NCI-H128 (cell line): ENCODE results near the gene MORN4.
"Not testable (repeated sequence)": the region's sequence is repeated elsewhere in the genome, so short reads cannot be mapped to it uniquely, and the experiment has no call there.

Experiments
- DNase-seq: peaks from one replicate; lab custom pipeline; 2025; ENCODE audit not compliant: unreplicated experiment; lab: John Stamatoyannopoulos, UW

Gene MORN4

DNA sequence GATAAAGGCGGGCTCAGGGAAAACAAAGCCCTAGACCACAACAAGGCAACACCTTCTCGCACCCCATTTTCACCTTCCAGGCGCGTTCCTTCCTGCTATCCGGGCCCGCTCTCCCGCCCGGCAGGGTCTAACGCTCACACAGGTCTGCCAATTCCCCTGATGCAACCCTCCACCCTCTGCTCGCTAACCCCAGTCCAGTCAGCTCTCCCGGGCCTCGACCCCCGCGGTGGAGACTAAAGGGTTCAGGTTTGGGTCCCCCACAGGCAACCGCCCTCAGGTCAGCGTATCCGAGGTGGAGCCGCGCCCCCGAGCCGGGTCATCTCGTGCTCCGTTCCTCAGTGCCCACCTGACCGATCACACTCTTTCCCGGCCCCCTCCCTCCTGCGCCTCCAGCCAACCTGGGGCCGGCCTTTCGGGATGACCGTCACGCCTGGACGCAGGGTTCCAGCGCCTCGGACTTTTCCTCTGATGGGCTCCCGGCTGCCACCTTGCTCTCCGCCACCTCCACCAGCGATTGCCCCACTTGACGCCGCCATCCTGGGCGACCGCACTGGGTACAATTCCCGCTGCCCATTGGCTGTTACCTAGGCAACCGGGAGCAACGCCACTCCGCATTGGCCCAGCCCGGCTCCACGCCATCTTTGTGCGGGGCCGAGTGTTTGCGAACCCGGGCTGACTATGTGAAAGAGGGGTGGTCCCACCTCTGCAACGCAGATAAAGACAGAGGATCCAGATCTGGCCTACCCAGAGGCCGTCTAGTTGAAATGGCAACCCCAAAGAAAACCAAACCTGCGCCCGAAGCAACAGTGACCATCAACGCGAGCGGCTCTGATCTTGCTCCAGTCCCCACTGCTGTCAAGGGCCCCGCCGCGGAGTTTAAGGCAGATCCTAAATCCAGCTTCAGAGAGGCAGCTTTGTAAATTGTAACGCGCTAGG, at the start of gene MORN4:
MORN4 (minus strand) TSS at position 552 of the 936 bp plus-strand sequence. CDS start 13,847 bp downstream, outside the sequence.
- DNase-seq, result peak; percentile 87

DNA sequence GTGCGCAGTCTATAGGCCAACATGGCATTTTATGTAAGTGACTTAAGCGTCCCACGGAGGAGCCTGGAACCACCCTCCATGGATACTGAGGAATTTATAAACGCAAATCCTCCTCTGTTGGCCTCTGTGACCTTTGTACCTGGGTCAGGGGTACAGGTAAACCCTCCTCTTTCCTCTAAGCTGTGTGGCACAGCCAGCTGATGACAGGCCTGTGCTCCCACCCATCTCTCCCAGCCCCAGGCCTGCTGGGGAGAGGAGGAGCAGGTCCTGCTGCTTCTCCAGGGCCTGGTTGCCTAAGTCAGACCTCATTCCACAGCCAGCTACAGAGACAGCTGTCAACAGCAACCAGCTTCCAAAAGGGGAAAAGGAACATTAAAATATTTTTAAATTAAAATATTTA, 48.7 kb upstream of the MORN4 start:
- no peak for DNase-seq

DNA sequence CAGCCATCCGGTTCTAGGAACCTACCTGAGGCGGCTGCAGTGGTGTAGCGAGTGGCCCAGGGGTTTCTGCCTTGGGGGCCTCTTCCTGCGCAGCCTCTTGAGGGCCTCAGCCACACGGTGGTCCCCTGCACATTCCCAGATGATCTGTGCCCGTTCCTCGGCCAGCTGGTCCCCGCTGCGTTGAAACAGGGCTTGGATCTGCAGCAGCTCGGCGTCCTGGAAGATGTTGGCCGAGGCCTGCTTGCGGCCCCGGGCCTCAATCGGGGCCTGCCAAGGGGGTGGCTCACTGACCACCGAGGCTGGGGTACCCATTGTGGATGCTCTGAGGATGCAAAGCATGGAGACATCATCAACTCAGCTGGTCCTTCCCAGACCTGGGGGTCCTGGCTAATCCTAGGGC, 46.3 kb upstream of the MORN4 start:
- no peak for DNase-seq

DNA sequence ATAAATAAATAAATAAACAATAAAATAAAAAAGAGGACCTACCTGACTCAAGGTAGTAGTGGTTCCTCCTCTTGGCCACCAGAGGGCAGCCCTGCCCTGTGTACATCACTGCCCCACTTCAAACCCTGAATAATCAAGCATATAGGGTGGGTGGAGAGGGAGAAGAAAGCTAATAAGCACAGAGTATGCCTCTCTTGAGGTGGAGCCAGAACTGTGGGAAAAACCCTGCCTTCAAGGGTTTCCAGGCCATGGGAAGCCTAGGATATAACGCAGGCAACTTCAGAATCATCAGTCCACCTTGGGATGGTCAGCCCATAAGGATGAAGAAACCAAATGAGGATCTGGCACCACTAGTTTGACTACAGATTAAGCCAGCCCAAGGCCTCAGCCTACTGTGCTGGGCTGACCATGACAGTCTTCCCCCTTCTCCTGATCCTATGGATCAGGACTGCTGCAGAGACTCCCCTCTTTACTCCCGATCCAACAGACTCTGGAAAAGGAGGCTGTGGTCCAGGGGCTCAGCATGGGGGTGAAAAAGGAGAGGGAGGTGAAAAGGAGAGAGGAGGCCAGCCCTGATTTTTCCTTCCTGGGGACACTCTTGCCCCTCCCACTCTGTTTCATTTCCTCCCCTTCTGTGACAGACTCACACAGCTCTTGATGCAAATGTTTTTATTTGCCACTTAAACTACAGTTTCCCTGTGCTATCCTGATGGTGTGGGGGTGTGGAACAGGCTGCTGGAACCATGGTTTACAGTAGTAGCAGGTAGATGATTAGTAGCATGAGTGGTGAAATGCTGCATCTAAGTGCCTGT, 43.7 kb upstream of the MORN4 start:
- peak; percentile 8 for DNase-seq

DNA sequence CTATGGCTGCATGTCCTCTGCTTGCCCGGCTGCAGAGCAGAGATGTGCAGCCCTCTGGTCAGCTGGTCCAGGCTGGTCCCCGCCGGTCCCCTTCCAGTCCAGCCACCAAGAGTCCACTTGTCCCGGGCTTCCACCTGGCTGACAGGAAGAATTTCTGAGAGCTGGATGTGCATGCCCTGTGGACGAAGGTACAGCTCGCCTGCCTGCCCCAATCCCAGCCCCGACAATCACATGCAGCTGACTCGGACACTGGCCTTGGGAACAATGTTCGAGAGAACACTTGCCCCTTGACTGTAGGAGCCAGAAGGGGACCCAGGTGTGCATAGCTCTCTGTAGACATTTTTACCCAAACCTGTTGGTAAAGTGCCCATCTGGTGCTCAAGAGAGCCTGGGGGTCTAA, 41.9 kb upstream of the MORN4 start:
- DNase-seq, result no peak

DNA sequence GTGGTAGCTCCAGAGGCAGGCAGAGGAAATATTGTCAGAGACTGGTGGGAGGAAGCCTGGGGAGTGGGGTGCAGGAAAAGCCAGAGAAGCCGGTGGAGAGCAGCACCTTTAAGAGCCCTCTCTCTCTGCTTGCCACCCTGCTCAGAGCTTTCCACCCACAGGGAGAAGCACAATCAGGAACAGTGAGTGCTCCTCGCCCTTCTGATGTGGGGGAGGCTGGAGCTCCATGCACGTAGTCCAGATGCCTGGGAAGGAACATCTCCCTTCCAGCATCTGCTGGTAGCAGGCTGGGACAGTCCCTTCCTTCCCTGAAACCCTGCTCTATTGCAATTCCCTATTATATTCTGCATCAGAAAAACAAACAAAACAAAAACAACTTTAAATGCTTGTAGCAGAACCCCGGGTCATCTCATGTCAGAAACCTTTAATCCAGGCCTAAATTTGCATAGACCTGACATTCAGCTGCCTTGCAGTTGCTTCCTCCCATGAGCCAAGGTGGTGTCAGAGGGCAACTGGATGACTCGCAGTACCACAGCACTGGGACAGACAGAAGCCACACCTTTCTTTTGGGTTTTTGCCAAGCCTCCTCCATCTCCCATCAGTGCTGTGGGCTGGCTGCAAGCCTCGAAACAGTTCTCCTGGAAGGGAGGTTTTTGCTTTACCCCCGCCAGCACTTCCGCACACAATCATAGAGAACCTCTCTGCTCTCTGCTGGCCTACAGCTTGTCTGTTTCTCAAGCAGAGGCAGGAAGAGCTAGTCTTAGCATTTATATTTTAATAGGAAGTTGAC, 40.6 kb upstream of the MORN4 start:
- no peak for DNase-seq

DNA sequence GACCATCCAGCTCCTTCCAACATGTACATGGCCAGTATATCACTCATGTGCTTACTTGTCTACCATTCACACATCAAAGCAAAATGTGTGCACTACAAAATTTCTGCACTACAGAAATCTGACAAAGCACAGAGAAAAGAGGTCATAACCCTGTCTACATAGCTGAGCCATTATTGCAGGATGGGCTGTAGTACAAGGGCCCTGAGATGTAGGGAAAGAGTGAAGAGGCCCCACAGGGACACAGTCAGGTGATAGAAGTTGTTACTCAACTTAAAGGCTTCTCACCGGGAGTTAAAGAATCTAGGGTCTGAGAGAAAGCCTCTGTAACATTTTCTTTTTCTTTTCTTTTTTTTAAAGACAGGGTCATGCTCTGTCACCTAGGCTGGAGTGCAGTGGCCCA, 36.3 kb upstream of the MORN4 start:
- DNase-seq, result no peak

DNA sequence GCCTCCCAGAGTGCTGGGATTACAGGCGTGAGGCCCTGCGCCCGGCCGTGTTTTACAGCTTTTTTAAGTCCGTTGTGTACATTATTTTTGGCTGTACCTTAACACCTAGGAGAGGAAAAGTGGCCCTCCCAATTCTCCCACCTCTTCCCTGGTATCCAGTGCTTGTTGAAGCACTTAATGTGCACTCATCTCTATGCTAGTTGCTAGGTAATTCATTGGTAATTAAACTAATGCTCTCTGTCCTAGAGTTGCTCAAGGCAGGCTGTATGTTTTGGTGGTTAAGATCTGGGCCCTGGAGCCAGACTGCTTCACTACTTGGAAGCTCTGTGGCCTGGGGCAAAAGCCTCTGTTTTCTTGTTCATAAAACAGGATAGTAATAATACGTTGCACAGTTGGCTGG, 34.2 kb upstream of the MORN4 start:
- no peak for DNase-seq

DNA sequence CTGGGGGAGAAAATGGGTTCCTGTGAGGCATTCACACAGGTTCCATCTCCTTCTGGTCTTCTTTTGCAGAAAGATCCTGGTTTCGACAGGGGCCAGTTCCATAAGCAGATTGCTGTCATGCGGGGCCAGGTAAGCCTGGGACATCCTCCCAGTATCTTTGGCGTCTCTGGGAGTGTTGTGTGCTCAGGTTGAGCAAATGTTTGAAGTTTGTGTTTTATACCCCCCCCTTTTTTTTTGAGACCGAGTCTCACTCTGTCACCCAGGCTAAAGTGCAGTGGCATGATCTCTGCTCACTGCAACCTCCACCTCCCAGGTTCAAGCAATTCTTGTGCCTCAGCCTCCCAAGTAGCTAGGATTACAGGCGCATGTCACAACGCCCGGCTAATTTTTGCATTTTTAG, 33.7 kb upstream of the MORN4 start:
- DNase-seq, result no peak

DNA sequence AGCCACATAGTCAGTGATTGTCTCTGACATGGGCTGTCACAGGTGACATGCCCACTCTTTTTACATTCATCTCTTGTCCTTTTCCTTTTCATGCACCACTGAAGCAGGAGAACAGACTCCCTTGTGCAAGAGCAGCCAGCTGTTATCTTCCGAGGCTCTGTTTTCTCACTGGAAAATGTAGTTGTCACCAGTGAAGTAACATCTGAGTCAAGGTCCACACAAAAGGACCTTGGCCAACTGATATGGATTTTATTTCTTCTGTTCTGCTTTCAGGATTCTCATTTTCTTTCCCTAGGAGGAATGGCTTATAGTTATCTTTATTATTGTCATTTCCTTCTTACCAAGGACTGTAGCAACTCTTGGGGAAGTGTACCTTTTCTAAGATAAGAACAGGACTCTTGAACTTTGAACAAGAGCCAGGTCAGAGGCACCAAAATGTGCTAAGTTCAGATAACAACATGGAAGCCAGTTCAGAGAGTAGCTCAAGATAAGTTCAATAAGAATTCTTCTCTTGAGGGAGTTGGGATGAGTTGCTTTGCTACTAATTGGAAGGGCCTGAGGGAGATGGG, 31.1 kb upstream of the MORN4 start:
- DNase-seq, result no peak

DNA sequence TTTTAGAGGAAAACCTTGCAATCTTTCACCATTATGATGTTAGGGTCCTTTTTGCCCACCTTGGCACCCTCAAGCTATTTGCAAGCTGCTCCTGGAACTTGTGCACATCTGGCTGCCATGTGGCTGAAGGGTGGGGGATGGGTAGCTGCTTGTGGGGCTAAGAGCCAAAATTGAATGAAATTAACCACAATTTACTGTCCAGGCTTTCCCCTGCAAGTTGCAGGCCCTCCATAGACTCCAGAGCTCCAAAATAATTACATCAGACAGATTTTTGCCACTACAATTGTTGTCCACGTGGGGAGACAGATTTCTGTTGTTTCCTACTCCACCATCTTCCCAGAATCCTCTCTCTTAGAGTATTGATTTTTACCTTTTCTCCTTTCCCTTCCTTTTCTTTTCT, 26.3 kb upstream of the MORN4 start:
- no peak for DNase-seq

DNA sequence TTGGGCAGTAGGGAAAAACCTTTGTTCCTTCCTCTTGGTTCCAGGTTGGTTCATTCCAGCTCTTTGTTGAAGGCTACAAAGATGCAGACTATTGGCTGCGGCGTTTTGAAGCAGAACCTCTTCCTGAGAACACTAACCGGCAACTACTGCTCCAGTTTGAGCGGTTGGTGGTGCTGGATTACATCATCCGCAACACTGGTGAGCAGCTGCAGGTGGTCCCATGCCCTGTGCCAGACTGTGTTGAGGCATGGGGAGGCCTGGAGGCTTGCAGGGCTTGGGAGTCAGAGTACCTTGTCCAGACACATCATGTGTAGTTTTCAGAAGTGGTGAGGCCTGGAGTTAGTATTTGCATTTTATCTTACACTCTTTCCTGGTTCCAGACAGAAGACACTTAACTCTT, 23.5 kb upstream of the MORN4 start:
- DNase-seq, result no peak

DNA sequence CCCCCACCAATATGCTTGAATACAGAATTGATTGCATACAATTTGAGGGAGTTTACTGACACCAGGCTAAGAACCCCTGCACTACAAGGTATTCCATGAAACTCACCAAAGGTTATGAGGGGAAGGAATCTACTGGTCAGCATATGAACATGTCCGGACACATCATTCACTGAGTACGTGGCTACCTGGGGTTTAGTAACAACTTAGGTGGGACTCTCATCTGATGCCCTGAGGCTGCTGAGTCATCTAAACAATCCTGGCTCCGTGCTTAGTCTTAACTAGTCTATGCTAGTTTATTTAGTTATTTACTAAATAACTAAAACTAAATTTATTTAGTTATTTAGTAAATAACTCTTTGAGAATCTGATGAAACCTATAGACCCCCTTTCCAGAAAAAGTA, 18.5 kb upstream of the MORN4 start:
- DNase-seq, result no peak

DNA sequence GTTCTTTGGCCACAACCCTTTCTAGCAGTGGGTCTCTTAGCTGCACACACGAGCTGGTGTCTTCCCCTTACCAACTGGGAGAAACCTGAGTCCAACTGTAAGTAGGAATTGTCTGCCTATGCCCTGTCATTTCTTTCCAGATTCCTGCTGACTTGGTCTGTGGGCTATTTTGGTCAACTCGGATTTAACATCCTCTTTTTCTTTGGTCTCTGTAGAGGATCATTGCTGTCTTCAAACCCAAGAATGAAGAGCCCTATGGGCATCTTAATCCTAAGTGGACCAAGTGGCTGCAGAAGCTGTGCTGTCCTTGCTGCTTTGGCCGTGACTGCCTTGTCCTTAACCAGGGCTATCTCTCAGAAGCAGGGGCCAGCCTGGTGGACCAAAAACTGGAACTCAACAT, 17.4 kb upstream of the MORN4 start:
- DNase-seq, result no peak

DNA sequence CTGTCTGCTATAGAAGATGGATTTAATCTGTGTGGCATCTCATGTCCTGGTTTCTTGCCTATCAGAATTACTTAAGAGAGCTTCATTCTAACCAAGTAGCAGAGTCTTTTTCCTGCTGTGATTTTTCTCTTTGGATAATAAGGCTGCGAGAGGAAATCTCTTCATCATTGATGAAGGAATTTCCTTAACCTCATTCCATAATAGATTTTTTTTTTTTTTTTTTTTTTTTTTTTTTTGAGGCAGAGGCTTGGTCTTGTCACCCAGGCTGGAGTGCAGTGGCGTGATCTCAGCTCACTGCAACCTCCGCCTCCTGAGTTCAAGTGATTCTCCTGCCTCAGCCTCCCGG, 16.1 kb upstream of the MORN4 start:
- DNase-seq, result not testable (repeated sequence)

DNA sequence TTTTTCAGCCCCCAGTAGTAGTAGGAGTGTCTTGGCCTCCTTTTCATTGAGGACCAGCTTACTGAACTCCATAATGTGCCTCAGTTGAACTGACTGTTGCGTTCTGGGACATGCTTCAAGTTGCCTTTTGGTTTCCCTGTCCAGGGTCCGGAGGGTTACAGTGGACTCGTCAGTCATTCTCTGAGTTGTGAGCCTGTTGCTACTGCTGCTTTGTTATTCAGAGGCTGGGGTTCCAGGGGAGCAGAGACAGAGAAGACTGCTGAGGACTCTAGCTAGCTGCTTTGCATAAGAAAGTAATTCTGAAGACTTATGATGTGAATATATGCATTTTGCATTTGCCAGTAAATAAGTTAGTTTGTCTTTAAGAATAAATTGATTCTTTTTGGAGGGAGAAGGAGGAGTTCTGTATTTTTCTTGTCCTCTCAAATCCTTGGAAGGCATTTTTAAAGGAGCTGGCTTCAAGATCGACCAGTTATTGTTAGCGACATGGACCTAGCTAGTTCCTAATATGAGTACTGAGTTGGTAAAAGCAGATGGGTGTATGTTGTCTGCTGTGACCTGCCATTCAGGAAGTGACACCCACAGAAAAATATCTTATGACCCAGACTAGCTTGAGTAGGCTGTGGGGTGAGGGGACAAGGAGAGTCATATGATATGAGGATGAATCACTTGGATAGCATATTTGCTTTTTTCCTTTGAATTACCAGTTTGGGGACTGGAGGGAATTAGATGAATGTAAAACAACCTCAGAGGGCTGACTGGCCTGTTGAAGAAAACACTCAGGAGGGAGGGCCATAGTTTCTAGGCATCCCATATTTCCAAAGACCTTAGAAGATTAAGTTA, 15.5 kb upstream of the MORN4 start:
- DNase-seq, result no peak

DNA sequence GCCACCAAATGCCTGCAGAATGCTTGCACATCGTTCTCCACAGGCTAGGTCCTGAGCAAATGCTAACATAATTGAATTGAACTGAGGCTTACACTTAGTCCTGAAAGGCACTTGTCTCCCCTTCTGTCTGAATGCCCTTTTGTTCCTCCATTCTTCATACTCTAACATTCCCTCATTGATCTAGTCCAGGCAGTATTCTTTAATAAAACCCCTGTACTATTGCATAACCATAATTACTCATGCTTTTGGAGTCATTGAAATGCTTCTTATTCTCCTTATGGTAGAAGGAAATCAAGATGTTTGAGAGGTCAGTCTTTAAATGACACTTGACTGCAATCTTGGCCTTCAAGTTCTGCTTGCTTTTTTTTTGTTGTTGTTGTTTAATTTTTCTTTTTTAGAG, 14.3 kb upstream of the MORN4 start:
- no peak for DNase-seq

DNA sequence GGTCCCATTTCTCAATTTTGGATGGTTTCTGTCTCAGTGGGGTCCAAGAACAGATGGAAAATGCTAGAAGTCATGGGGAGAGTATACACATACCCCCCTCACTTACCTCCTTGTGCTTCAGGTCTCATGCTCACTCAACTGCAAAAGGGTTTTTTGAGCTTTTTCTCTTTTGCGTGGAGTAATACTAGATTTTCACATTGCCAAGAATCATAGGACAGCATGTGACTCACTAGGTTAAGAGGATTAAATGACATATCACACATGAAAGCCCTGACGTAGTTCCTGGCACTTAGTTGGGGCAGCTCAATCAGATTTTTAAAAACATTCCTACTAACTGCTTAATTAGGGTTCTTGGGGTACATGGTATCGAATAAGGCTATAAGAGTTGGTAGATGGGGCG, 11.6 kb upstream of the MORN4 start:
- no peak for DNase-seq

DNA sequence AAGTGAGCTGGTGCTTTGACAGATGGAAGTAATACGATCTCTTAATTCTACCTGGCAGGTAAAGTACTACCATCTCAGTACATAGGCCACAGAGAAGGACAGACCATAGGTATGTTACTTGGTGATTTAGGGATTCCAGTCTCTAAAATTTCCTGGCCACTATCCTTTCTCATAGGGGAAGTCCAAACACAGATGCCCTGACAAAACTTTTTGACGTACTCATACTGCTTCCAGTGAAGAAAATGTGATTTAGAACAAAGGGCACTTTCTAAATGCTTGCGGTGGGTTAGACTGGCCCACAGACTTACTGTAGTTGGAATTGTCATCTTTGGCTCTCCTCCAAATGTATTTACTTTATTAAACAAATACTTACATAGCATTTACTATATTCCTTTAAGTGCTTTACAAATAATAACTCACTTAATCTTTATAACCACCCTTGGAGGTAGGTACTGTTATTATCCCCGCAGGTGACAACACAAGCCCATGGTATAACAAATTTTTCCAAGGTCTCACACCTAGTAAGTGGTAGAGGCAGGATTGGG, 10.2 kb upstream of the MORN4 start:
- DNase-seq, result no peak
